ENCODE measurements around the gene CKB.

The CKB gene

DNA sequence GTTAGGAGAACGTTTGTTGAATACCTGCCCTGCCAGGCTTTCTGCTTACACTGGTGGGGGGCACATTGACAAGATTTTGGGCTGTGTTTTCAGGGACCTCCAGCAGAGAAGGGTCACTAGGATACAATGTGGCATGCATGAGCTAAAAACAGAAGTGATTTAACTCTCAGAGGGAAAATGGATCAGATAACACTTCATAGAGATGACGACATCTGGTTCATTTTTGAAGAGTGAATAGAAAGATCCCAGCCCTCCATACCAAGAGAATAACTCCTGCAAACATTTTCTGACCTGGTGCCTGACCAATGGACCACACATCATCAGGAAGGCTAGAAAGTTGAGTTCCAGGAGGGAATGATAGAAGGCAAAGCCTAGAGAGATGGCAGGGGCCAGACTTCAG is 33.7 kb downstream of the CKB start:
- peak; percentile 37 for DNase-seq
- in situ Hi-C loops (cut with HindIII; ENCODE audit: low pct_ligation_motif_present, low sequenced_read_pairs) = no loop called here
- TF ChIP-seq, protein P1, sequence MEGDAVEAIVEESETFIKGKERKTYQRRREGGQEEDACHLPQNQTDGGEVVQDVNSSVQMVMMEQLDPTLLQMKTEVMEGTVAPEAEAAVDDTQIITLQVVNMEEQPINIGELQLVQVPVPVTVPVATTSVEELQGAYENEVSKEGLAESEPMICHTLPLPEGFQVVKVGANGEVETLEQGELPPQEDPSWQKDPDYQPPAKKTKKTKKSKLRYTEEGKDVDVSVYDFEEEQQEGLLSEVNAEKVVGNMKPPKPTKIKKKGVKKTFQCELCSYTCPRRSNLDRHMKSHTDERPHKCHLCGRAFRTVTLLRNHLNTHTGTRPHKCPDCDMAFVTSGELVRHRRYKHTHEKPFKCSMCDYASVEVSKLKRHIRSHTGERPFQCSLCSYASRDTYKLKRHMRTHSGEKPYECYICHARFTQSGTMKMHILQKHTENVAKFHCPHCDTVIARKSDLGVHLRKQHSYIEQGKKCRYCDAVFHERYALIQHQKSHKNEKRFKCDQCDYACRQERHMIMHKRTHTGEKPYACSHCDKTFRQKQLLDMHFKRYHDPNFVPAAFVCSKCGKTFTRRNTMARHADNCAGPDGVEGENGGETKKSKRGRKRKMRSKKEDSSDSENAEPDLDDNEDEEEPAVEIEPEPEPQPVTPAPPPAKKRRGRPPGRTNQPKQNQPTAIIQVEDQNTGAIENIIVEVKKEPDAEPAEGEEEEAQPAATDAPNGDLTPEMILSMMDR (IDR thresholded peaks at IDR 0.05; ENCODE audit: low read depth, low read length, missing control alignments) = no peak
- H3K36me3 ChIP-seq (replicated peaks) = peaks cover 16% of the 10 kb centered on the region
- no peaks in the 10 kb centered on the region for H3K27me3 ChIP-seq (replicated peaks)
- no peak overlapping the region for H3K4me3 ChIP-seq (ENCODE audit: low read depth, low read length)
- no peak overlapping the region for H3K27ac ChIP-seq

DNA sequence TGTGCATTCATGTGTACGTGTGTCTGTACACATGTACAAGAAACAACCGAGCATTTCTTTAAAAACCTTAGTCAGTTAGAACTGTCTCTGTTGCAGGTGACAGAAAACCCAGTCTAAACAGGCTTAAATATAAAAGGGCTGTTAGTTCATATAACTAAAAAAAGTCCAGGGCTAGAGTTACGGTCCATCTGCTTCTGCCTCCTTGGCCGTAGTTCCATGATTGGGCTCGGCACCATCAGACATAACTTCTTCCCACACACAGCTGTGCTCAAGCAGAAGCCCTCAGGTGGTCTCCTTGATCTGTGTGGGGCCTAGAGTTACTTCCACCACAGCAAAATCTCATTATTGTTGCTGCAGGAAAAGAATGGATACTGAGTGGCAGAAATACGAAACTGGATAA is 34.6 kb downstream of the CKB start:
- Histone ChIP-seq H3K4me3 (ENCODE audit: low read depth, low read length) (no peak overlapping the region), H3K36me3 (replicated peaks) (peaks cover 21% of the 10 kb centered on the region), H3K27ac (no peak overlapping the region), H3K27me3 (replicated peaks) (no peaks in the 10 kb centered on the region)
- in situ Hi-C loops (cut with HindIII; ENCODE audit: low pct_ligation_motif_present, low sequenced_read_pairs) = no loop called here
- DNase-seq = no peak
- TF ChIP-seq, protein P1 (IDR thresholded peaks at IDR 0.05; ENCODE audit: low read depth, low read length, missing control alignments) = no peak

DNA sequence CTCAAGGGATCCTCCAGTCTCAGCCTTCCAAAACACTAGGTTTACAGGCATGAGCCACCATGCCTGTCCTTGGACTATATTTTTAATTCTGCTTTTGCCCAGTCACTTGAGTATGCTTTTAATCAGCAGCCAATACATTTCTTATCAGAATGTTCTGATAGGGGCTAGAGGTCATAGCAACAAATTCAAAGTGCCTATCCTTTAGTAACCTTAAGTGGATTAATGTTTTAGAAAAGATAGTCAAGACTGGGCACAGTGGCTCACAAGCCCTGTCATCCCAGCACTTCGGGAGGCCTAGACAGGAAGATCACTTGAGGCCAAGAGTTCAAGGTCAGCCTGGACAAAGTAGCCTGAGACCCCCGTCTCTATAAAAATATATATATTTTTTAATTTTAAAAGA is 37.1 kb downstream of the CKB start:
- DNase-seq = no peak
- TF ChIP-seq, protein P1 (IDR thresholded peaks at IDR 0.05; ENCODE audit: low read depth, low read length, missing control alignments) = no peak
- in situ Hi-C loops (cut with HindIII; ENCODE audit: low pct_ligation_motif_present, low sequenced_read_pairs) = no loop called here
- peaks cover 26% of the 10 kb centered on the region for H3K36me3 ChIP-seq (replicated peaks)
- no peaks in the 10 kb centered on the region for H3K27me3 ChIP-seq (replicated peaks)
- H3K4me3 ChIP-seq (ENCODE audit: low read depth, low read length) = no peak overlapping the region
- no peak overlapping the region for H3K27ac ChIP-seq

DNA sequence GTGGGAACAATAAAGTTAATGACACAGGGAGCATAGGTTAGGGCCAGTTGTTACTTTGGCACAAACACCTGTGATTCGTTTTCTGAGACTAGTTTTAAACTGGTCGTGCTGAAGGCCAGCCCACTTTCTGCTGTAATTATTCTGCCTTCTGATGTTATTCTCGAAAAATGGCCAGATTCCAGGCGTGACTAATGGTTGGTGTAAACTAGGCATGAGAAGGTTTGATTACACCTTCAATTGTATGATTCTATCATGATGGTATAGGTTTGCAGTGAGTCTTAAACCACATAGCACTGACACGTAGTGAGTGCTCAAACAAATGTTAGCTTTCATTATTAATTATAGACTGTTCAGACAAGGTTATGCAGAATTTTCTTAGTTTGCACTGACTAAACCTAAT is 39.0 kb downstream of the CKB start:
- no peak overlapping the region for H3K27ac ChIP-seq
- TF ChIP-seq, protein P1 (IDR thresholded peaks at IDR 0.05; ENCODE audit: low read depth, low read length, missing control alignments) = no peak
- H3K4me3 ChIP-seq (ENCODE audit: low read depth, low read length) = no peak overlapping the region
- H3K27me3 ChIP-seq (replicated peaks) = no peaks in the 10 kb centered on the region
- in situ Hi-C loops (cut with HindIII; ENCODE audit: low pct_ligation_motif_present, low sequenced_read_pairs) = no loop called here
- DNase-seq = peak; percentile 71
- H3K36me3 ChIP-seq (replicated peaks) = peaks cover 40% of the 10 kb centered on the region

DNA sequence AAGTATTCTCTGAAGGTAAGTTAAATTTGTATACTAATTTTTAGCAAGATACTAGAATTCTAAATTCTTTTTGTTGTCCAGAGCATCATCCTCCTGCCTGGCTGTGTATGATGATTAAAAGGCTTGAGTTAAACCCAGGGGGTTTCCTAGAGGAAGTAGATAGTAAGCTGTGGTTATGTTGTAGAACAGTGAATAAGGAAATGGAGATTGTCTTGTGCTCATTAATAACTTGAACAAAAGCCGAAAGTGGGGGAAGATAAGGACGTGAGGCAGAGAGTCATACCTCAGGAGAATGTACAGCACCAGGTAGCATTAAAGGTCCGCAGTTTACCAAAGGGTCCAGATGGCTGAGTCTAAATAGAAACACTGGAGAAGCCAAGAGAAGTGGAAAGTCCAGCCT is 42.0 kb downstream of the CKB start:
- Histone ChIP-seq H3K4me3 (ENCODE audit: low read depth, low read length) (no peak overlapping the region), H3K36me3 (replicated peaks) (peaks cover 53% of the 10 kb centered on the region), H3K27me3 (replicated peaks) (no peaks in the 10 kb centered on the region), H3K27ac (no peak overlapping the region)
- DNase-seq = no peak
- in situ Hi-C loops (cut with HindIII; ENCODE audit: low pct_ligation_motif_present, low sequenced_read_pairs) = no loop called here
- TF ChIP-seq, protein P1 (IDR thresholded peaks at IDR 0.05; ENCODE audit: low read depth, low read length, missing control alignments) = no peak

DNA sequence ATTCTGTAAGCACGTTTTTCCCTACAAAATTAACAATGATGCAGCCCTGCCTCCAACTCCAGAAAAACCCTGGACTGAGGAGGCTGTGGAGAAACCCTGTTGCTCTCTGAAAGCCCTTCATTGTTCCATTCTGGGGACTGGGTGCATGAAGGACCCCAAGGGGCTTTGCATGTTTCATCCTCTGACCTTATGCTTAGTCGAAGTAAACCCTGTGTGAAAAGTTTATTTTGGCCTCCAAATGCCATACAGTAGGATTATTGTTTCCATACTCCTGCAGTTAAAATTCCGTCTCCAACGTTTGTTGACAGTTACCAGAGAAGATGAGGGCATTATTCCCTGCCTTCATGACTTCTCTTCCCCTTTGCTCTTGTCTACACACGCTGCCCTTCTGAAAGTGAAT is 46.0 kb downstream of the CKB start:
- H3K36me3 ChIP-seq (replicated peaks) = peaks cover 53% of the 10 kb centered on the region
- in situ Hi-C loops (cut with HindIII; ENCODE audit: low pct_ligation_motif_present, low sequenced_read_pairs) = no loop called here
- TF ChIP-seq, protein P1 (IDR thresholded peaks at IDR 0.05; ENCODE audit: low read depth, low read length, missing control alignments) = no peak

More for the DNA sequence above, 46.0 kb downstream of the CKB start:
- Histone ChIP-seq H3K27ac (no peak overlapping the region), H3K4me3 (ENCODE audit: low read depth, low read length) (no peak overlapping the region), H3K27me3 (replicated peaks) (no peaks in the 10 kb centered on the region)
- no peak for DNase-seq
